IMR-90 (cell line): Measurements from ENCODE around the gene CAST. TPM values are rescaled to one million over a fixed set of nuclear protein-coding genes. Genes with fewer than 3 reads are reported as not detected.

ENCODE experiments used
- ATAC-seq: fragments of 200-7000 bp; cut with Tn5 transposase; 2 replicates; pipeline ENCODE4 v1.9.1; 2020; ENCODE audit warnings: low read depth, mild to moderate bottlenecking, moderate library complexity
- BruUV-seq: library from RNA; stranded (reverse); fragments of 400-500 nt; replicated peaks from 2 replicates; lab custom pipeline; 2021; lab: Mats Ljungman, UMichigan
- CTCF ChIA-PET: fragments of 300-600 bp; formaldehyde crosslinking; extraction: SDS; loops from one replicate; lab custom pipeline; 2021; ENCODE audit warnings: antibody characterized with exemption; lab: Yijun Ruan, JAX
- POLR2A ChIA-PET: fragments of 300-600 bp; sonication (Branson Sonifier 250); formaldehyde crosslinking; loops from one replicate; lab custom pipeline; 2022; ENCODE audit warnings: antibody characterized with exemption; ENCODE audit not compliant: unreplicated experiment; lab: Charles Lee
- DNase-seq: peaks from one replicate; pipeline ENCODE4 v3.0.0; 2013
- H2AFZ ChIP-seq: replicated peaks from 2 replicates; pipeline ENCODE3; 2013; ENCODE audit warnings: low read length, mild to moderate bottlenecking; ENCODE audit not compliant: poor library complexity
- H2AK5ac ChIP-seq: 2 replicates; pipeline ENCODE4 v1.6.1; 2013; ENCODE audit warnings: low read depth, low read length, inconsistent platforms
- H2AK9ac ChIP-seq: replicated peaks from 2 replicates; pipeline ENCODE3; 2013; ENCODE audit warnings: mild to moderate bottlenecking, low read depth, low read length, moderate library complexity; ENCODE audit not compliant: poor library complexity
- H2BK120ac ChIP-seq: 2 replicates; pipeline ENCODE4 v1.6.1; 2013; ENCODE audit warnings: low read depth, low read length, inconsistent platforms
- H2BK15ac ChIP-seq: 3 replicates; pipeline ENCODE4 v1.6.1; 2013; ENCODE audit warnings: low read depth, low read length, inconsistent platforms
- H2BK20ac ChIP-seq: 2 replicates; pipeline ENCODE4 v1.6.1; 2013; ENCODE audit warnings: low read depth, mild to moderate bottlenecking, inconsistent platforms, low read length, moderate library complexity
- H2BK5ac ChIP-seq: 2 replicates; pipeline ENCODE4 v1.6.1; 2013; ENCODE audit warnings: mild to moderate bottlenecking, low read depth, low read length, inconsistent platforms; ENCODE audit not compliant: poor library complexity, severe bottlenecking
- H3K14ac ChIP-seq: replicated peaks from 2 replicates; pipeline ENCODE4 v1.6.1; 2013; ENCODE audit warnings: low read depth, low read length, inconsistent platforms
- H3K18ac ChIP-seq: 2 replicates; pipeline ENCODE4 v1.6.1; 2013; ENCODE audit warnings: low read depth, low read length, control low read depth
- H3K23ac ChIP-seq: 2 replicates; pipeline ENCODE4 v1.6.1; 2013; ENCODE audit warnings: low read depth, low read length, inconsistent platforms
- H3K27ac ChIP-seq: 2 replicates; pipeline ENCODE4 v1.5.1; 2013; ENCODE audit warnings: mild to moderate bottlenecking, control low read depth, low read length; ENCODE audit not compliant: insufficient read depth
- H3K27me3 ChIP-seq: 2 replicates; pipeline ENCODE4 v1.6.1; 2013; ENCODE audit warnings: low read length; ENCODE audit not compliant: control insufficient read depth, insufficient read depth
- H3K36me3 ChIP-seq: 2 replicates; pipeline ENCODE4 v1.6.1; 2013; ENCODE audit warnings: low read length, mixed read lengths; ENCODE audit not compliant: control insufficient read depth, insufficient read depth
- H3K4ac ChIP-seq: 2 replicates; pipeline ENCODE4 v1.6.1; 2013; ENCODE audit warnings: low read depth, low read length, inconsistent platforms
- H3K4me1 ChIP-seq: 2 replicates; pipeline ENCODE4 v1.6.1; 2013; ENCODE audit warnings: low read length, mixed read lengths; ENCODE audit not compliant: control insufficient read depth, insufficient read depth
- H3K4me2 ChIP-seq: 2 replicates; pipeline ENCODE4 v1.6.1; 2013; ENCODE audit warnings: low read depth, mild to moderate bottlenecking, control low read depth, low read length, moderate library complexity
- H3K4me3 ChIP-seq: 2 replicates; pipeline ENCODE4 v1.5.1; 2013; ENCODE audit warnings: low read depth, mild to moderate bottlenecking, control low read depth, low read length, moderate library complexity; ENCODE audit not compliant: insufficient read depth
- H3K56ac ChIP-seq: 2 replicates; pipeline ENCODE4 v1.6.1; 2013; ENCODE audit warnings: low read length, inconsistent platforms; ENCODE audit not compliant: insufficient read depth; ENCODE audit errors: extremely low read depth
- H3K79me1 ChIP-seq, 2 experiments: 2 replicates each; pipeline ENCODE4 v1.6.1; 2013; ENCODE audit warnings: low read length in 2 of 2, inconsistent platforms in 1 of 2, low read depth in 1 of 2
- H3K9ac ChIP-seq: 2 replicates; pipeline ENCODE4 v1.6.1; 2013; ENCODE audit warnings: low read depth, low read length, control low read depth
- H3K9me1 ChIP-seq: 2 replicates; pipeline ENCODE4 v1.6.1; 2013; ENCODE audit warnings: low read length, inconsistent platforms; ENCODE audit not compliant: insufficient read depth
- H3K9me3 ChIP-seq: 2 replicates; pipeline ENCODE4 v1.6.1; 2013; ENCODE audit warnings: low read length; ENCODE audit not compliant: control insufficient read depth, insufficient read depth
- H4K20me1 ChIP-seq: 2 replicates; pipeline ENCODE4 v1.6.1; 2013; ENCODE audit warnings: low read length, inconsistent platforms; ENCODE audit not compliant: insufficient read depth
- H4K5ac ChIP-seq: 2 replicates; pipeline ENCODE4 v1.6.1; 2013; ENCODE audit warnings: mild to moderate bottlenecking, low read depth, low read length, control low read depth
- H4K8ac ChIP-seq, 2 experiments: 2 replicates each; pipeline ENCODE4 v1.6.1; 2013; ENCODE audit warnings: low read depth in 2 of 2, low read length in 2 of 2, control low read depth in 1 of 2, inconsistent platforms in 1 of 2
- H4K91ac ChIP-seq: 2 replicates; pipeline ENCODE4 v1.6.1; 2013; ENCODE audit warnings: low read depth, low read length, inconsistent platforms; ENCODE audit not compliant: insufficient read depth
- ELK1 ChIP-seq: fragments of 150-350 bp; IDR thresholded peaks from 2 replicates; pipeline ENCODE4 v1.6.1; 2016; ENCODE audit warnings: low read depth, mild to moderate bottlenecking, low read length, moderate library complexity, borderline replicate concordance
- WGBS, 2 experiments: methylation state at CpG; one replicate each; pipeline versions ENCODE4 v1.1.5 to v1.1.7; 2013; ENCODE audit warnings: missing lambda C conversion rate in 2 of 2; ENCODE audit not compliant: insufficient read length in 1 of 2; ENCODE audit errors: extremely low coverage in 2 of 2; 5-methylcytosine and 5-hydroxymethylcytosine counted together
- dilution Hi-C: fragments of 300-500 bp; cut with HindIII; formaldehyde crosslinking; loops from one replicate; pipeline ENCODE4 v1.14.3; 2018; ENCODE audit warnings: low sequenced_read_pairs; ENCODE audit not compliant: unreplicated experiment
- in situ Hi-C: fragments of 300-500 bp; cut with MboI; formaldehyde crosslinking; loops from 3 replicates; pipeline ENCODE4 v1.14.3; 2019; ENCODE audit warnings: low sequenced_read_pairs, inconsistent platforms, mixed read lengths
- intact Hi-C: fragments of 100-400 bp; cut with micrococcal nuclease; formaldehyde crosslinking; loops from 2 replicates; pipeline ENCODE4 v1.10.0; 2022
- polyA plus RNA-seq, 3 experiments: library from polyadenylated mRNA; depleted of rRNA; stranded (reverse); fragments of >200 nt; gene quantifications; 2 replicates each; pipeline ENCODE4 v1.2.3, GENCODE V29; 2012; ENCODE audit warnings: low replicate concordance in 1 of 3
- total RNA-seq: library from RNA; depleted of rRNA; stranded (reverse); fragments of >200 nt; gene quantifications from 2 replicates; pipeline ENCODE4 v1.2.3, GENCODE V29; 2012

The CAST gene
- total and polyA plus RNA-seq, 2 of the 4 experiments (the other 2 are of a cell fraction): 91.3 to 128 TPM

- intact Hi-C loops: loop anchor here (10.0 kb wide), 1 partner anchor 714 kb away; no protein-coding TSS in a partner anchor
- no peak for DNase-seq
- Histone ChIP-seq H4K5ac (no peak overlapping the region), H3K56ac (no peak overlapping the region), H3K4me3 (no peak overlapping the region), H2AK5ac (no peak overlapping the region), H4K20me1 (peaks cover 71% of the 10 kb centered on the region), H3K9ac (no peak overlapping the region), H3K27ac (no peak overlapping the region), H3K79me1 (peaks cover 31 to 81% of the 10 kb centered on the region in 2 experiments), H3K9me3 (no peaks in the 10 kb centered on the region), H3K36me3 (no peaks in the 10 kb centered on the region; the same call in 1 of the 2 replicates), H3K4me1 (peaks cover 3% of the 10 kb centered on the region), H3K23ac (no peak overlapping the region), H4K8ac (no peak overlapping the region), H3K4me2 (no peak overlapping the region), H2AFZ (no peak overlapping the region), H2AK9ac (no peak overlapping the region), H2BK20ac (no peak overlapping the region), H2BK120ac (no peak overlapping the region), H3K18ac (no peak overlapping the region), H2BK5ac (no peak overlapping the region), H3K14ac (no peak overlapping the region), H2BK15ac (no peak overlapping the region), H4K91ac (no peak overlapping the region), H3K27me3 (no peaks in the 10 kb centered on the region), H3K9me1 (peaks cover 12% of the 10 kb centered on the region), H3K4ac (no peak overlapping the region)
- POLR2A ChIA-PET: no interaction called here
- no peak for TF ChIP-seq ELK1
- no TSS peak for BruUV-seq
- dilution Hi-C loops: no loop called here
- WGBS, 2 experiments: no CpG with 5 or more reads among the region's 2 CpGs
- in situ Hi-C loops: no loop called here
- no peak for ATAC-seq
- CTCF ChIA-PET: no interaction called here
These were observed 6.5 kb downstream of the CAST start for GRCh38 chr5:96668725-96669124.
